Activated CD4-positive, alpha-beta memory T cell treated with anti-CD3 and anti-CD28 coated beads for 36 hours (primary cell): ENCODE measurements around the gene CD44. TPM values are rescaled to one million over a fixed set of nuclear protein-coding genes. Genes with fewer than 3 reads are reported as not detected.

Source experiments
- CTCF ChIA-PET: fragments of 350-600 bp; sonication (Branson Sonifier 250); formaldehyde crosslinking; loops from one replicate; lab custom pipeline; 2021; ENCODE audit warnings: antibody characterized with exemption, inconsistent platforms; lab: Charles Lee
- POLR2A ChIA-PET: fragments of 350-600 bp; sonication (Branson Sonifier 250); formaldehyde crosslinking; loops from one replicate; lab custom pipeline; 2021; ENCODE audit warnings: antibody characterized with exemption; lab: Charles Lee
- DNase-seq: peaks from one replicate; pipeline ENCODE4 v3.0.0-alpha.2; 2020
- H3K27ac Mint-ChIP-seq: one replicate; pipeline ENCODE4 v1.8.0; 2021; ENCODE audit warnings: mixed read lengths
- H3K27me3 Mint-ChIP-seq: one replicate; pipeline ENCODE4 v1.8.0; 2021; ENCODE audit warnings: mixed read lengths
- H3K36me3 Mint-ChIP-seq: one replicate; pipeline ENCODE4 v1.8.0; 2021; ENCODE audit warnings: mixed read lengths
- H3K4me1 Mint-ChIP-seq: one replicate; pipeline ENCODE4 v1.8.0; 2021; ENCODE audit warnings: low read depth, mixed read lengths
- H3K4me3 Mint-ChIP-seq: one replicate; pipeline ENCODE4 v1.8.0; 2021; ENCODE audit warnings: mild to moderate bottlenecking, mixed read lengths
- H3K9me3 Mint-ChIP-seq: one replicate; pipeline ENCODE4 v1.8.0; 2021; ENCODE audit warnings: mixed read lengths
- intact Hi-C: fragments of 100-400 bp; cut with micrococcal nuclease; formaldehyde crosslinking; loops from one replicate; pipeline ENCODE4 v1.15.1; 2023
- total RNA-seq, 2 experiments: library from RNA; stranded (reverse); gene quantifications; one replicate each; pipeline ENCODE4 v1.2.3, GENCODE V29; 2021

The CD44 gene
- total RNA-seq, 2 experiments from 2014 or later: 440 to 442 TPM

- peaks cover 17% of the 10 kb centered on the region for H3K36me3 Mint-ChIP-seq
- H3K27me3 Mint-ChIP-seq: no peaks in the 10 kb centered on the region
- H3K4me3 Mint-ChIP-seq: no peak overlapping the region
- ChIA-PET CTCF (interaction anchor here (0.6 to 7.7 kb wide), 15 partner anchors 8 to 163 kb away, joined by 3 to 113 read pairs (median 4); partner anchors contain the start of gene CD44), POLR2A (interaction anchor here (0.8 to 3.0 kb wide), 9 partner anchors 10 to 117 kb away, joined by 3 to 20 read pairs (median 3); partner anchors contain the start of gene CD44)
- DNase-seq: no peak
- no peaks in the 10 kb centered on the region for H3K9me3 Mint-ChIP-seq
- H3K27ac Mint-ChIP-seq: peak overlapping the region; percentile 83
- intact Hi-C loops: loop anchor here (1.0 kb wide), 2 partner anchors 9 to 164 kb away; no protein-coding TSS in a partner anchor
- peaks cover 99% of the 10 kb centered on the region for H3K4me1 Mint-ChIP-seq
Measured at GRCh38 chr11:35162745-35163144, 23.8 kb downstream of the CD44 start.

GRCh38 chr11:35163209-35163608, 24.2 kb downstream of the CD44 start:
- Mint-ChIP-seq H3K9me3 (no peaks in the 10 kb centered on the region), H3K4me1 (peaks cover 99% of the 10 kb centered on the region), H3K36me3 (peaks cover 17% of the 10 kb centered on the region), H3K27ac (peak overlapping the region; percentile 83), H3K27me3 (no peaks in the 10 kb centered on the region), H3K4me3 (no peak overlapping the region)
- CTCF ChIA-PET: interaction anchor here (0.6 to 7.7 kb wide), 18 partner anchors 9 to 237 kb away, joined by 3 to 113 read pairs (median 4); partner anchors contain the start of gene CD44
- POLR2A ChIA-PET: interaction anchor here (0.8 to 3.0 kb wide), 8 partner anchors 11 to 73 kb away, joined by 3 to 20 read pairs (median 3); partner anchors contain the start of gene CD44
- DNase-seq: no peak
- intact Hi-C loops: loop anchor here (1.0 kb wide), 2 partner anchors 10 to 165 kb away; no protein-coding TSS in a partner anchor

GRCh38 chr11:35163702-35164496, 24.9 kb downstream of the CD44 start:
- peaks cover 24% of the 10 kb centered on the region for H3K36me3 Mint-ChIP-seq
- peak overlapping the region; percentile 99 for H3K27ac Mint-ChIP-seq
- H3K9me3 Mint-ChIP-seq: no peaks in the 10 kb centered on the region
- ChIA-PET POLR2A (interaction anchor here (1.0 to 4.3 kb wide), 7 partner anchors 10 to 151 kb away, joined by 3 to 65 read pairs (median 3); partner anchors contain the start of gene CD44), CTCF (interaction anchor here (0.8 to 7.7 kb wide), 15 partner anchors 9 to 237 kb away, joined by 3 to 113 read pairs (median 5); partner anchors contain the start of gene CD44)
- H3K4me3 Mint-ChIP-seq: peak overlapping the region; percentile 1
- peaks cover 99% of the 10 kb centered on the region for H3K4me1 Mint-ChIP-seq
- DNase-seq: peak; percentile 63
- no peaks in the 10 kb centered on the region for H3K27me3 Mint-ChIP-seq
- intact Hi-C loops: loop anchor here (1.0 kb wide), 2 partner anchors 11 to 166 kb away; no protein-coding TSS in a partner anchor

GRCh38 chr11:35165030-35165422, 26.1 kb downstream of the CD44 start:
- H3K27me3 Mint-ChIP-seq: no peaks in the 10 kb centered on the region
- DNase-seq: no peak
- peak overlapping the region; percentile 71 for H3K4me3 Mint-ChIP-seq
- no peaks in the 10 kb centered on the region for H3K9me3 Mint-ChIP-seq
- CTCF ChIA-PET: interaction anchor here (0.6 to 7.7 kb wide), 10 partner anchors 10 to 238 kb away, joined by 3 to 113 read pairs (median 10); partner anchors contain the start of gene CD44
- H3K36me3 Mint-ChIP-seq: peaks cover 23% of the 10 kb centered on the region
- H3K27ac Mint-ChIP-seq: peak overlapping the region; percentile 99
- peaks cover 99% of the 10 kb centered on the region for H3K4me1 Mint-ChIP-seq
- POLR2A ChIA-PET: interaction anchor here (1.3 to 4.4 kb wide), 10 partner anchors 9 to 153 kb away, joined by 3 to 65 read pairs (median 18); partner anchors contain the start of gene CD44
- intact Hi-C loops: loop anchor here (1.0 to 5.0 kb wide), 7 partner anchors 19 to 513 kb away; no protein-coding TSS in a partner anchor

GRCh38 chr11:35165423-35166368, 26.7 kb downstream of the CD44 start:
- Mint-ChIP-seq H3K27ac (peak overlapping the region; percentile 99), H3K9me3 (no peaks in the 10 kb centered on the region), H3K36me3 (peaks cover 18% of the 10 kb centered on the region), H3K4me1 (peaks cover 99% of the 10 kb centered on the region), H3K4me3 (peak overlapping the region; percentile 71), H3K27me3 (no peaks in the 10 kb centered on the region)
- ChIA-PET CTCF (interaction anchor here (1.0 to 7.7 kb wide), 13 partner anchors 11 to 239 kb away, joined by 3 to 113 read pairs (median 6); partner anchors contain the start of gene CD44), POLR2A (interaction anchor here (1.3 to 4.4 kb wide), 14 partner anchors 9 to 159 kb away, joined by 3 to 65 read pairs (median 11); partner anchors contain the start of gene CD44)
- DNase-seq: peak; percentile 95
- intact Hi-C loops: loop anchor here (1.0 to 5.0 kb wide), 14 partner anchors 12 to 513 kb away; no protein-coding TSS in a partner anchor

GRCh38 chr11:35166369-35167360, 27.7 kb downstream of the CD44 start:
- peak overlapping the region; percentile 99 for H3K27ac Mint-ChIP-seq
- intact Hi-C loops: loop anchor here (1.0 to 5.0 kb wide), 8 partner anchors 11 to 514 kb away; no protein-coding TSS in a partner anchor
- DNase-seq: peak; percentile 76
- POLR2A ChIA-PET: interaction anchor here (0.6 to 4.4 kb wide), 16 partner anchors 8 to 160 kb away, joined by 3 to 65 read pairs (median 9); partner anchors contain the start of gene CD44
- no peaks in the 10 kb centered on the region for H3K9me3 Mint-ChIP-seq
- H3K36me3 Mint-ChIP-seq: peaks cover 24% of the 10 kb centered on the region
- peaks cover 99% of the 10 kb centered on the region for H3K4me1 Mint-ChIP-seq
- CTCF ChIA-PET: interaction anchor here (1.0 to 7.2 kb wide), 12 partner anchors 11 to 240 kb away, joined by 3 to 55 read pairs (median 8); partner anchors contain the start of gene CD44
- no peaks in the 10 kb centered on the region for H3K27me3 Mint-ChIP-seq
- H3K4me3 Mint-ChIP-seq: peak overlapping the region; percentile 71

- intact Hi-C loops: loop anchor here (2.0 to 5.0 kb wide), 2 partner anchors 15 to 515 kb away; no protein-coding TSS in a partner anchor
- ChIA-PET CTCF (interaction anchor here (0.7 to 7.2 kb wide), 9 partner anchors 10 to 242 kb away, joined by 3 to 55 read pairs (median 11); no protein-coding TSS in a partner anchor), POLR2A (interaction anchor here (2.7 to 4.4 kb wide), 7 partner anchors 7 to 127 kb away, joined by 10 to 65 read pairs (median 25); partner anchors contain the start of gene CD44)
- Mint-ChIP-seq H3K4me1 (peaks cover 99% of the 10 kb centered on the region), H3K4me3 (peak overlapping the region; percentile 71), H3K9me3 (no peaks in the 10 kb centered on the region), H3K27ac (peak overlapping the region; percentile 99), H3K36me3 (peaks cover 32% of the 10 kb centered on the region), H3K27me3 (no peaks in the 10 kb centered on the region)
- no peak for DNase-seq
Measured at GRCh38 chr11:35167426-35167954, 28.5 kb downstream of the CD44 start.

GRCh38 chr11:35168671-35169070, 29.7 kb downstream of the CD44 start:
- Mint-ChIP-seq H3K36me3 (peaks cover 37% of the 10 kb centered on the region), H3K4me1 (peaks cover 99% of the 10 kb centered on the region), H3K27ac (peak overlapping the region; percentile 99), H3K4me3 (no peak overlapping the region), H3K27me3 (no peaks in the 10 kb centered on the region), H3K9me3 (no peaks in the 10 kb centered on the region)
- CTCF ChIA-PET: interaction anchor here (1.6 to 7.2 kb wide), 3 partner anchors 9 to 243 kb away, joined by 3 to 55 read pairs (median 11); no protein-coding TSS in a partner anchor
- intact Hi-C loops: loop anchor here (5.0 kb wide), 1 partner anchor 516 kb away; no protein-coding TSS in a partner anchor
- DNase-seq: no peak
- POLR2A ChIA-PET: interaction anchor here (1.5 to 4.4 kb wide), 3 partner anchors 10 to 128 kb away, joined by 4 to 60 read pairs (median 45); partner anchors contain the start of gene CD44

GRCh38 chr11:35169112-35169511, 30.1 kb downstream of the CD44 start:
- ChIA-PET POLR2A (interaction anchor here (1.3 to 4.4 kb wide), 3 partner anchors 10 to 128 kb away, joined by 3 to 60 read pairs (median 4); partner anchors contain the start of gene CD44), CTCF (interaction anchor here (1.0 to 7.2 kb wide), 2 partner anchors 9 to 222 kb away, joined by 4 to 55 read pairs; no protein-coding TSS in a partner anchor)
- no peak for DNase-seq
- Mint-ChIP-seq H3K4me3 (no peak overlapping the region), H3K27me3 (no peaks in the 10 kb centered on the region), H3K36me3 (peaks cover 40% of the 10 kb centered on the region), H3K9me3 (no peaks in the 10 kb centered on the region), H3K27ac (peak overlapping the region; percentile 99), H3K4me1 (peaks cover 99% of the 10 kb centered on the region)
- intact Hi-C loops: loop anchor here (5.0 kb wide), 1 partner anchor 517 kb away; no protein-coding TSS in a partner anchor
